ENCODE data around the gene SLC43A3.

Gene SLC43A3

DNA sequence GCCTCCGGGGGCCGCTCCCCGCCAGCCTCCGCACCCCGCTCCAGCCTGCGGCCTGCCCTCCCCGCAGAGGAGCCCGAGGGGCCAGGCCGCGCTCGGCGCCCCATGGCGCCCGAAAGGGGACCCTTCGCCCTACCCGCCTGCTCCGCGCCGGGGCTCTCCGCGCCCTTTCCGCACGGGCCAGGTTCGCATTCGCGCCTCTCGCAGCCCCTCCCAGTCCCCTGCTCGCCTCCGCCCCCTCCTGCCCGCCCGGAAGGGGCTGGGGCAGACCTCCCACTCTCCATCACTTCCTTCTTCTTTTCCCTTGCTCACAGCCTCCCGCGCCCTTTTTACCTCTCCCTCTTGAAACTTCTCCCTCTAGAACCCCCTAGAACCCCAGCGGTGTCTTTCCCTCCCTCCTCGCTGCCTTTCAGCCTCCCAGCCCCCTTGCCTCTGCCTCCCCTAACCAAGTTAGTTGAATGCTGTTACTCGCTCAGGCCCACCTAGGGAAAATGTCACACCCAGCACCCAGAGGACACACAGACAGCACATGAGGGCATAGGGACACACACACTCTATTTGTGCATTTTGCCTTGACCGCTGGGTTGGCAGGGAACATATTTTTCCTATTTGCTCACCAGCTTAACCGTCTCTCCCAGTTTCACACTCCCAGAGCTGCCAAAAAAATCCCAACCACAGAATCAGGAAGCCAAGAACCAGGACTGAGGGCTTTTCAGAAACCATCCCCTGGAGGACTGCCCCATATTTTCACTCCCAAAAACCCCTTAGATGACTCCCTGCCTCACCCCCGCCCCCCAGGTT is at the start of gene SLC43A3:
Gene SLC43A3, minus strand, starts transcription at position 193 of the 798 bp plus-strand sequence. CDS start 949 bp downstream, outside the sequence.
- DNase-seq: peak in 6 of 10 donors; percentile 21 to 86 (median 37)
- intact Hi-C loops (cut with DNase I): no loop called here

DNA sequence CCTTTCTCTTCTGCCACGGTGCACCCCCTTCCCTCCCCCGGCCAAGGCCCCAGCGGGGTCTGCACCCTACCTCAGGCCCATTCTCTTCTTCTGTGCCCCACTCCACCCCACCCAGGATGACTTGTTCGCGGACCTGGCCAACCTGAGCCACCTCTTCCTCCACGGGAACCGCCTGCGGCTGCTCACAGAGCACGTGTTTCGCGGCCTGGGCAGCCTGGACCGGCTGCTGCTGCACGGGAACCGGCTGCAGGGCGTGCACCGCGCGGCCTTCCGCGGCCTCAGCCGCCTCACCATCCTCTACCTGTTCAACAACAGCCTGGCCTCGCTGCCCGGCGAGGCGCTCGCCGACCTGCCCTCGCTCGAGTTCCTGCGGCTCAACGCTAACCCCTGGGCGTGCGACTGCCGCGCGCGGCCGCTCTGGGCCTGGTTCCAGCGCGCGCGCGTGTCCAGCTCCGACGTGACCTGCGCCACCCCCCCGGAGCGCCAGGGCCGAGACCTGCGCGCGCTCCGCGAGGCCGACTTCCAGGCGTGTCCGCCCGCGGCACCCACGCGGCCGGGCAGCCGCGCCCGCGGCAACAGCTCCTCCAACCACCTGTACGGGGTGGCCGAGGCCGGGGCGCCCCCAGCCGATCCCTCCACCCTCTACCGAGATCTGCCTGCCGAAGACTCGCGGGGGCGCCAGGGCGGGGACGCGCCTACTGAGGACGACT is 49.3 kb upstream of the SLC43A3 start:
- intact Hi-C loops (cut with DNase I): no loop called here
- DNase-seq: peak in 1 of 10 donors; percentile 84

DNA sequence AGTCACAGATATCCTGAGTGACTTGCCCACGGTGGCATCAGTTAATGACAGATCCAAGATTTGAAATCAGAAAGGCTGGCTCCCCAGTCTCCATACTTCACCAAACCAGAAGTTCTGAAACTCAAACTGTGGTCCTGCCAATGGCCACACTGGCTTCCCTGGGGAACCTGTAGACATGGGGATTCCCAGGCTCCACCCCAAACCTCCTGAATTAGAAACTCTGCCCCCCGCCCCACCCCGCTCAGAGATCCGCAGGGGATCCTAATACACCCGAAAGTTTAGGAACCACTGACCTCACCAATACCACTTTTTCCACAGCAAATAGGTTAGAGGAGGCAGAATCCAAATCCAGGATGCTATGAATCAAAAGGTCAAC is 48.7 kb upstream of the SLC43A3 start:
- intact Hi-C loops (cut with DNase I): no loop called here
- DNase-seq: no peak

DNA sequence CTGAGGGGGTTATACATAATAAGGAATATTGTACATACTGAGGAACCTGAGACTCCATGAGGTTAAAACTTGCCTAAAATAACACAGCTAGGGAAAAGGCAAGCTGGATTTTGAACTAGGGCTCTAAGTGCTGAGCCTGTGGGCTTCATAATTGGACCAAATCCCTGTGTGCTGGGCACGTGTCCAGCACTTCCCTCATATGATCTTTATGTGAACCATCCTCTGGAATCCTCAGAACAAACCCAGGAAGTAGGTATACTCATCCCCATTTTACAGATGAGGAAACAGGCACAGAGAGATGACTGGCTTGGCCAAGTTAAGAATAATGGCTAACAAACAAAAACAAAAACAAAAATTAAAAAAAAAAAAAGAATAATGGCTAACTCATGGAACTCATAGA is 48.3 kb upstream of the SLC43A3 start:
- intact Hi-C loops (cut with DNase I): no loop called here
- DNase-seq: peak in 1 of 10 donors; percentile 12

DNA sequence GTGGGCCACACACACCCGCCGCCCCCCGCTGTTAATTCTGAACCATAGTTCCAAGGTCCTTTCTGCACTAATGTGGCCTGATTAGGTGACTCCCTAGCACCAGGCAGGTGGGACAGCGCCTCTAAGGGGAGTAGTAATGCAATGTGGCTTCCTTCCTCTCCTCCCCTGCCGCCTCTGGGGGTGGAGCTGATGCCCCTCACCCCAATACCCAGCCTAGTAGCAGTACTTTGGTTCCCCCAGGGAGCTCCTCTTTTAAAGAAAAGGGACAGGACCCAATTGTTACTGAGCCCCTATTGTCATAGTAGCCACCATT is 47.8 kb upstream of the SLC43A3 start:
- DNase-seq: peak in 1 of 10 donors; percentile 21
- intact Hi-C loops (cut with DNase I): no loop called here

DNA sequence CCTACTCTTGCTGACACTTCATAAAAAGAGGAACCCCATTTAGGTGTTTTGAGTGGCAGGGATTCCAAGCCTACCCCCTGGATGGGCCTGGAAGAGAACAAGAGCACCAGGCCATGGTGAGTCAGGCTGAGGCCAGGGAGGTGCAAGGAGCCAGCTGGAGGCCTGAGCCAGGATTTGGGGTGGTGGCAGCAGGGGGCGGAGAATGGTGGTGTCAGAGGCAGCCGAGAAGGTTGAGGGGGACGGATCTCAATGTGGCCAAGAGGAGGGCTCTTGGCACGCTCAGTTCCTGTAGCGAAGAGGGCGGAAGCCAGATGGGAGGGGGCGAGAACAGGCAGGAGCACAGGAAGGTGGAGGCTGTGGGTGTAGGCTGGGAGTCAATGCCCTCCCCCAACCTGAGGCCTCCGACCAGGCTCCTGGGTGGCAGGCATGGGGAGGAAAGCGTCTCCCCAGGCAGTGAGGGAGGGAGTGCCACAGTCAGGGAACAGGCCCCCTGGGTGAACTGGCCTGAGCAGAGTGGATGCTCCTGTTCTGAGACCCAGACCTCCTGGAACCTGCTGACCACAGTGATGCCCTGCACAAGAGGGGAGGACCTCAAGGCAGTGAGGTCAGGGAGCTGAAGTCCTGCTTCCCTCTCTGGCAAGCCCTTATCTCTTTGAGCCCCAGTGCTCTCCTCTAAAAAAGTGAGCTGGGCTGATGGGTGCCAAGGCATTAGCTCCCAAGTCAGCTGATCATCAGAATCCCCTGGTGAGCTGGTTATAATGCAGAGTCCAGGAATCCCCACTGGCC is 47.3 kb upstream of the SLC43A3 start:
- peak in 2 of 10 donors; percentile 79 to 85 for DNase-seq

DNA sequence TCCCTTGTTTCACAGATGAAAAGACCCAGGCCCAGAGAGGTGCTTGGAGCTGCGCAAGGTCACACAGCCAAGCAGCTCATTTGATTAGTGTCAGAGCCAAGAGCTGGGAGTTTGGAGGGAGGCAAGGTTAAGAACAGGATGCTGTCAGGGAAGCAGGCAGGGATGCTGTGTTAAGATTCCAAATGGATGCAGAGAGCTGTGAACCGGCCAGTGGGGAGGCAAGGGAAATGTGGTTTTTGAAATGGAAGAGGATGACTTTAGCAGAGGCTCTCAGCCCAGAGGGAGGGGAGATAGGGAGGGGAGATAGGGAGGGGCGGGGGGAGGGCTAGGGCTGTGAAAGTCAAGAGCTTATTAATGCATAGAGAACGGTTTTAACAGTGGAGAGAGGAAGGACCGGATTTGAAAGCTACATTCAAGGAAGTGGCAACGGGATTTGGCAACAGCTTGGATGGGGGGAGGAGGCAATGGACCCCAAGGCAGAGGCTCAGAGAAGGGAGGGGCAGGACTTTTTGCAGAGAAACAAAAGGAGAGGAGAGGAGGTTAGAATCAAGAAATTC is 46.4 kb upstream of the SLC43A3 start:
- intact Hi-C loops (cut with DNase I): no loop called here
- DNase-seq: peak in 1 of 10 donors; percentile 37

More for the DNA sequence above, 47.3 kb upstream of the SLC43A3 start:
- intact Hi-C loops (cut with DNase I): no loop called here

DNA sequence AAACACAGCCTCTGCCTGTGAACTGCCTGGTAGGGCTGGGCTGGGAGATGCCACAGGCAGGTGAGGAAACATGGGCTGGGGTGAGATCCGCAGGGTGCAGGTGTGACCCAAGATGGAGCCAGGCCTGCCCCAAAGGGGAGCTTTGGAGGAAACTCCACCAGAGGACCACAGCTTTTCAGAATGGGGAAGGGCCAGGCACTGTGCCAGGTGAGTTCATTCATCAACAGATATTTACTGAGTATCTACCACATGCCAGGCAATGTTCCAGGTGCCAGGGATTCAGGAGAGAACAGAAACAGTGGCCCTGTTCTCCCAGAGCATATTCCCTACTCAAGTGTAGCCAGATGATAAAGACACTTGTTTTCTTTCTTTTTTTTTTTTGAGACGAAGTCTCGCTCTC is 44.6 kb upstream of the SLC43A3 start:
- peak in 2 of 10 donors; percentile 52 to 62 for DNase-seq
- intact Hi-C loops (cut with DNase I): no loop called here

DNA sequence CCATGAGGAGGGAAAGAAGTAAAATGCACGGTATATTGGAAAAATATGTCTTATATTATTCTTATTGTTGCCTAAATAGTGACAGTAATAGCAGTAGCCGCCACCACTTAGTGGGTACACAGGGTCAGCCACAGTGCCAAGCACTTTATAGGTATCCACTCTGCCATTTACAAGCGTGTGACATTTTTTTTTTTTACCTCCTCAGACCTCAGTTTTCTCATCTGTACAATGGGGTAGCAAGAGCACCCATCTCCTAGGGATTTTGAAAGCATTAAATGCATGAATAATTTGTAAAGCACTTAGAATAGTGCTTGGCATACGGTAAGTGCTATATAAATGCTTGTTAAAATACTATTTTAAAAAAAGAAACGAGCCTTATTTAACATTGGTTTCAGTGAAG is 42.3 kb upstream of the SLC43A3 start:
- peak in 1 of 10 donors; percentile 5 for DNase-seq
- intact Hi-C loops (cut with DNase I): no loop called here

DNA sequence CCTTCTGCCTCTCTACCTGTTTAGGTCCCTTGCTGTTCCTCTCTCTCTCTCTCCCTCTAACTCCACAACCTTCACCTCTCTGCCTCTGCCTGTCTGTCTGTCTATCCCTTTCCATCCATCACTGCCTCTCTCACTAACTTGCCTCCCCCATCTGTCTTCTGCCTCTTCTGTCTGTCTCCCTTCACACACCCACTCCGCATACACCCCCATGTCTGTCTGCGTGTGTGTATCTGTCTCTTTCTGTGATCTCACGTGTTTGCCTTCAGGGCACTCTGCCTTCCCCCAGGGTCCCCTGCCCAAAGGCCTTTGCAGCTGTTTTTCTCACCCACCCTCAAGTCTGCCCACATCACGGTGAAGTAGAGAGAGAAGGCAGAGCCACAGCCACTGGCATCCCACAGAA is 41.4 kb upstream of the SLC43A3 start:
- peak in 1 of 10 donors; percentile 49 for DNase-seq
- intact Hi-C loops (cut with DNase I): no loop called here

DNA sequence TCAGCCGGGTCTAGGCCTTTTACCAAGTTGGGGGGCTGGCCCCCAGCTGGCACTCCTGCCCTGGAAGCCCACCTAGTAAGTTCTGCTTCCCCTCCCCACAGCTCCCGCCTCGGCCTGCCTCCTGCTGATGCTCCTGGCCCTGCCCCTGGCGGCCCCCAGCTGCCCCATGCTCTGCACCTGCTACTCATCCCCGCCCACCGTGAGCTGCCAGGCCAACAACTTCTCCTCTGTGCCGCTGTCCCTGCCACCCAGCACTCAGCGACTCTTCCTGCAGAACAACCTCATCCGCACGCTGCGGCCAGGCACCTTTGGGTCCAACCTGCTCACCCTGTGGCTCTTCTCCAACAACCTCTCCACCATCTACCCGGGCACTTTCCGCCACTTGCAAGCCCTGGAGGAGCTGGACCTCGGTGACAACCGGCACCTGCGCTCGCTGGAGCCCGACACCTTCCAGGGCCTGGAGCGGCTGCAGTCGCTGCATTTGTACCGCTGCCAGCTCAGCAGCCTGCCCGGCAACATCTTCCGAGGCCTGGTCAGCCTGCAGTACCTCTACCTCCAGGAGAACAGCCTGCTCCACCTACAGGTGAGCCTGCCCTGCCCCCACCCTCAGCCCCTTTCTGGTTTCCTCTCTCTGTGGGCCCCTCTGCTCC is 40.7 kb upstream of the SLC43A3 start:
- DNase-seq: peak in 1 of 10 donors; percentile 84
- intact Hi-C loops (cut with DNase I): no loop called here

DNA sequence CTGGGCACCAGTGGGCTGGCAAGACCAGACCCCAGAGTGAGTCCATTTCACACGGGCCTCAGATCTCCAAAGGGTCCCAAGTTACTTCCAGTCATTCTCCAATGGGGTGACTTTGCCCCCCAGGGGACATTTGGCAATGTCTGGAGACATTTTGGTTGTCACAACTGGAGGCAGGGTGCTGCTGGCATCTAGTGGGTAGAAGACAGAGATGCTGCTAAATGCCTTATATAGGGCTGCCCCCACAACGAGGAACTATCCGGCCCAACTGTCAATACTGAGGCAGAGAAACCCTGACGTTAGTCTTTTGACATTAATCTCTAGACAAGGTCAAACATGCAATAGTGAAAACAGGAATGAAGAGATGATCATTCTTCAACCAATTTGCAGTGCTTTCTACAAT is 39.8 kb upstream of the SLC43A3 start:
- intact Hi-C loops (cut with DNase I): no loop called here
- DNase-seq: peak in 1 of 10 donors; percentile 84

DNA sequence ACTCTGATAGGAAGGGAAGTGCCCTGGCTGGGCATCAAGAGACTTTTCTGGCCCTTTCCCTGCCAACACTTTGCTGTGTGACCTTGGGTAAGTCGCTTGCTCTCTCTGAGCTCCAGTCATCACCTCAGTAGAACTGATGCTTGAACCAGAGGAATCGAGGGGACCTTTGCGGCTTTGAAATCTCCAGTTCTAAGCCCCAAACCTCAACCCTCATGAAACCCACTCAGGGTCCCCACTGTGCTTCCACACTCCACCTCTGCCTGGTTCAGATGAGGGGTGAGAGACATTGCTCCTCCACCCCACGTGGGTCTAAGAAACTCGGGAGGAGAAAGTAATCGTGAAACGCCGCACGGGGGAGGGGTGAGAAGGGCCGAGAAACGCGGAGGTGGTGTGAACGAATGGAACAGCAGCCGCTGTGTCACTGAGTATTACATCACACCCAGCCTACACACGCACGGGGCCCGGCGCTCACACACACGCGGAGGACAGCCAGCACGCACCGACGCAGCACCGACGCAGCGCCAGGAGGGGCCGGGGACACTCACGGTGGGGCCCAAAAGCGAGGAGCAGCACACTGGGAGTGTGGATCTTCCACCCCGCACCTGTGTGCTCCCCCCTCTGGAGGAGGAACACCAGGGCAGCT is 37.7 kb upstream of the SLC43A3 start:
- DNase-seq: peak in 8 of 10 donors; percentile 58 to 96 (median 76)

DNA sequence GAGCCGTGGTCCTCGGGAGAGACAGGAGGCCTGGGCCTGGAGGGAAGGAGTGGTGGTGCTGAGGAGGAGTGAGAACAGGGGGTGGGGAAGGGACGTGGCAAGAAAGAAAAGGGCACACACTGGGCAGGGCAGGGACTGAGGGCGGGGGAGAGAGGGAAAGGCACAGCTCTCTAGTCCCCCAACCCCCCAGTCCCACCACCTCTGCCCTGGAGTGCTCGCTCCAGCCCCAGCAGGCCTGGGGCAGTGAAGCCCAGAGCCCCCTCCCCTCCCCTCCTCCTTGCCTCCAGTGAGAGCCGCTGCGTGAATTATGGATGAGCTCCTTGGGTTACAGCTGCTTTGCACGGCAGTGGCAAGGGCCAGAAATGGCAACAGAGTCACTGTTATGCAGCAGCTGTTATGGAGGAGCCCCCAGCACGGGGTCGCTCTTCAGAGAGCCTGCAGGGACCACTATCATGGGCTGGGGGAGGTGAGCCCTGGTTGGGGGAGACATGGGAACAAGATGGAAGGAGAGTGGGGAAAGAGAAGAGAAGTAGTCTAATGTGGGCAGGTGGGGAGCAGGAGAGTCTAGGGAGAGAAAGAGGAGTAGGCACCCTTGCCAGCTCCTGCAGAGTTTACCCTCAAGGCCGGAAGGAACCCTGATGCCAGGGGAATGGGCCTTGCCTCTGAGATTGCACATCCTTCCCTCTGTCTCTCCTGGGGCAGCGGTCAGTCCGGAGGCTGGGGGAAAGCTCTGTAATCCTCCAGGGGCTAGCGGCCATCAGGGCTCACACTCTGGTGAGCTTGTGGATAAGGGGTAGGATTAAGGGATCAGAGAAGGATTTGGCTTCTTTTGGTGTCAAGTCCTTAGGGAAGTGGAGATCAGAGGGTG is 37.0 kb upstream of the SLC43A3 start:
- intact Hi-C loops (cut with DNase I): no loop called here
- DNase-seq: peak in 1 of 10 donors; percentile 79

More for the DNA sequence above, 37.7 kb upstream of the SLC43A3 start:
- intact Hi-C loops (cut with DNase I): no loop called here

DNA sequence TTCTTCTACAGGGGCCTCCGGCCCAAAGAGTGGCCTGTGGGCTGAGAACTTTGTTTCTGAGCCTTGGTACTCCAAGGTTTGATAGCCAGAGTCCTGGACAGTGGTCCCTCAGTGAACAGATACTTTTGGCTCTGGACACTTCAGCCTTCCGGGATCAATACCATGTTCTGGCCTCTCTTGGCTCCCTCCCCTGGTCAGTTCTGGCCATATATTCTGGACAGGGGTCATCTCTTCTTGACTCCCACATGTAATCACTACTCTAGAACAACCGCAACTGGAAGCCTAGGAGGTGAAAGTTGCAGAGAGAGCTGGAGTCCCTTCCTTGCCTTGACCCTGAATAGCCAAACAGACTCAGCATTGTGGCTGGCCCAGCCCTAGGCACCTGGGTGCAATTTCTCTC is 35.7 kb upstream of the SLC43A3 start:
- intact Hi-C loops (cut with DNase I): no loop called here
- no peak for DNase-seq

DNA sequence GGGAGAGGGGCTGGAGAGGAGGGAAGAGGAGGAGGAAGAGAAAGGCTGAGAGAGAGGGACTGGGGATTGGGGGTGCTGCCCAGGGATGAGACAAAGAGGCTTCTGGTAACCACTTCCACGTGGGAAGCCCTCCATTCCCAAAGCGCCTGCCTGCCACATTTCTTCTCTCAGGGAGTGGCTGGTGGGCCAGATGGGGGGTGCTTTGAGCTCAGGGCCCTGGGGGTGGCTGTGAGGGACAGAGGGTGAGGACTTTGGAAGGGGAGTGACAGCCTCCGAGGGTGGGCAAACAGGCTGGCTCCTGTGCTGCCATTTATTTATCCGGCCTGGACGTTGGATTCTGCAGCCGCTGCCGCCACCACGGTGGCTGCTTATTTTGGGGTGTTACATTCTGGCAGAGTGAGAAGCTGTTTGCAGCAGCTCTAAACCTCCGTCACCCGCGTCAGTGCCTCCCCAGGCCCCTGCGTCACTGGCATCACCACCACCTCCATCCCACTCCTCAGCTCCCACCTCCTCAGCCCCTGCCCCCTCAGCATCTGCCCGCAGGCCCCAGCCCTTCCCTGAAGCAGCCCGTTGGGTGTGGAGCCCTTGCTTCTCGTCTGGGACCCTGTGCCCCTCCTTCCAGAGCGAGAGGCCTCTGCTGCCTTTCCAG is 35.0 kb upstream of the SLC43A3 start:
- intact Hi-C loops (cut with DNase I): no loop called here
- peak in 1 of 10 donors; percentile 85 for DNase-seq

DNA sequence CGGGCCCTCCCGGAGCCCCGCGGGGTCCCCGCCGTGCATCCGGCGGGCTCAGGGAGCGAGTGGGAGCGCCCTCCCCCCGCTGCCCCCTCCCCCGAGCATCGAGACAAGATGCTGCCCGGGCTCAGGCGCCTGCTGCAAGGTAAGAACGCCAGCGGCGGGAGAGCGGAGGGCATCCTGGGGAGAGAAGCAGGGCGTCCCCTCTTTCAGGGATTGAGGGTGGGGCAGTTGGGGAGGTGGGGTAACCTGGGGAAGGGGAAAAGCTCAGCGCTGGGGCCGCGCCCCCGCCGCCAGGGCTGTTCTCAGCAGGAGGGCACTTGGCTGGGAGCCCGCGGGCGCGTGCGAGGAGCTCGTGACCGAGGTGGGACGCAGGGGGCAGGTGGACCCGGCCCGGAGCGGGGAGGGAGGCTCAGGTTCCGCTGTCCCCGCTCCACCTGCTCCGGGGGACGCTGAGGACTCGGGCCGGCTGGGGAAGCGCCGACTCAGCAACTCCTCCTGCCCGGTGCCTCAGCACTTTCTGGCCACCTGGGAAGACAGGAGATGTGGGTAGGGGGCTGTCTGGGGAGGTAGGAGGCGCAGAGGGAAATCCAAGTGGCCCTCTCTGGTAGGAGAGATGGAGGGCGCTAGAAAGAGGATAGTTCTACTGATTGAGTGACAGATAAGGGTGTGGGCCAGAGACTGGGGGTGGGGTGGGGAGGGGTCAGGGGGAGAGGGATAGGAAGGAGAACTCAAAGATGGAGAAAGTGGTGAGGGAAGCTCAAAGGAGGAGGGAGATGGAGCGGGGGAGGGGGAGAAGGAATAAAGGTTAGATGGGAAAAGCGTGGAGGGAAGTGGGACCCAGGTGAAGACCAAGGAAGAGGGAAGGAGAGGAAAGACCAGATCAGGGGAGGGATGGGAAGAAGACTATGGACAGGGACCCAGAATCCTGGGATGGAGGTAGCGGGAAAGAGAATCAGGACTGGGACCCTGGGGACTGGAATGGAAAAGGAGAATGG is 34.1 kb upstream of the SLC43A3 start:
- DNase-seq: peak in 2 of 10 donors; percentile 26 to 65
- intact Hi-C loops (cut with DNase I): no loop called here
